GM18951 (cell line): ENCODE measurements around the gene UBQLN1.

Source experiments
- POLR2A ChIP-seq: IDR thresholded peaks from 4 replicates; pipeline ENCODE4 v1.6.1; 2011; ENCODE audit warnings: mild to moderate bottlenecking; ENCODE audit not compliant: insufficient read length, insufficient read depth; ENCODE audit errors: extremely low read depth
- in situ Hi-C: fragments of 300-500 bp; cut with MboI; formaldehyde crosslinking; loops from one replicate; pipeline ENCODE4 v1.12.0; 2022; ENCODE audit warnings: low sequenced_read_pairs, mixed read lengths, inconsistent platforms; ENCODE audit not compliant: unreplicated experiment

UBQLN1 gene

GRCh38 chr9:83617299-83617698, 90.5 kb downstream of the UBQLN1 start:
- TF ChIP-seq POLR2A: no peak
- in situ Hi-C loops: loop anchor here (25.0 kb wide), 1 partner anchor 295 kb away; the partner anchor contains the start of gene KIF27

GRCh38 chr9:83613298-83613697, 94.5 kb downstream of the UBQLN1 start:
- in situ Hi-C loops: loop anchor here (25.0 kb wide), 1 partner anchor 299 kb away; the partner anchor contains the start of gene KIF27
